Kidney epithelial cell (primary cell): ENCODE measurements around the gene NXPH2. TPM values are rescaled to one million over a fixed set of nuclear protein-coding genes. Genes with fewer than 3 reads are reported as not detected.

Source experiments
- DNase-seq: peaks from one replicate; pipeline ENCODE4 v3.0.0-alpha.2; 2010; ENCODE audit warnings: low read depth
- H3K27me3 ChIP-seq: 2 replicates; pipeline ENCODE4 v1.6.0; 2011; ENCODE audit warnings: low read length; ENCODE audit not compliant: control insufficient read depth, insufficient read depth
- H3K36me3 ChIP-seq: 2 replicates; pipeline ENCODE4 v1.5.1; 2011; ENCODE audit warnings: low read length; ENCODE audit not compliant: control insufficient read depth, insufficient read depth
- H3K4me3 ChIP-seq: 2 replicates; pipeline ENCODE4 v1.5.1; 2011; ENCODE audit warnings: low read depth, mild to moderate bottlenecking, control low read depth, low read length
- CTCF ChIP-seq: IDR thresholded peaks from 2 replicates; pipeline ENCODE4 v1.5.1; 2011; ENCODE audit warnings: mild to moderate bottlenecking, moderate library complexity, low read length, control low read depth, inconsistent platforms; ENCODE audit not compliant: insufficient read depth, poor library complexity, severe bottlenecking
- total RNA-seq: library from RNA; depleted of rRNA; stranded (reverse); fragments of >200 nt; gene quantifications from 2 replicates; pipeline ENCODE4 v1.2.3, GENCODE V29; 2015

NXPH2 gene
- total RNA-seq, 1 donor from 2014 or later = not detected

- Histone ChIP-seq H3K27me3 (peaks cover 2% of the 10 kb centered on the region), H3K36me3 (no peaks in the 10 kb centered on the region), H3K4me3 (no peak overlapping the region)
- no peak for TF ChIP-seq CTCF
- DNase-seq = no peak
Measured at GRCh38 chr2:138640921-138641676, 139.1 kb downstream of the NXPH2 start.

GRCh38 chr2:138637686-138638085 lies 142.5 kb downstream of the NXPH2 start:
- H3K4me3 ChIP-seq = no peak overlapping the region
- DNase-seq = no peak
- peaks cover 2% of the 10 kb centered on the region for H3K27me3 ChIP-seq
- H3K36me3 ChIP-seq = no peaks in the 10 kb centered on the region
- TF ChIP-seq CTCF = no peak

- no peak for TF ChIP-seq CTCF
- Histone ChIP-seq H3K4me3 (no peak overlapping the region), H3K27me3 (peaks cover 2% of the 10 kb centered on the region), H3K36me3 (no peaks in the 10 kb centered on the region)
- DNase-seq = no peak
Measured at GRCh38 chr2:138637061-138637460, 143.1 kb downstream of the NXPH2 start.

GRCh38 chr2:138633049-138633448 lies 147.1 kb downstream of the NXPH2 start:
- no peaks in the 10 kb centered on the region for H3K36me3 ChIP-seq
- DNase-seq = no peak
- H3K4me3 ChIP-seq = no peak overlapping the region
- no peaks in the 10 kb centered on the region for H3K27me3 ChIP-seq
- no peak for TF ChIP-seq CTCF

- no peak overlapping the region for H3K4me3 ChIP-seq
- no peaks in the 10 kb centered on the region for H3K27me3 ChIP-seq
- no peaks in the 10 kb centered on the region for H3K36me3 ChIP-seq
- no peak for DNase-seq
- TF ChIP-seq CTCF = no peak
Measured at GRCh38 chr2:138632066-138632620, 148.0 kb downstream of the NXPH2 start.

- Histone ChIP-seq H3K36me3 (no peaks in the 10 kb centered on the region), H3K4me3 (no peak overlapping the region), H3K27me3 (no peaks in the 10 kb centered on the region)
- TF ChIP-seq CTCF = no peak
- no peak for DNase-seq
Measured at GRCh38 chr2:138630164-138630563, 150.0 kb downstream of the NXPH2 start.
